LNCAP (cell line): ENCODE measurements around the gene FAM174A.

Source experiments
- TF ChIP-seq, protein P1 (sequence below): fragments of 450-650 bp; IDR thresholded peaks from 2 replicates; pipeline ENCODE4 v1.5.1; 2017; ENCODE audit warnings: mild to moderate bottlenecking

FAM174A gene

DNA sequence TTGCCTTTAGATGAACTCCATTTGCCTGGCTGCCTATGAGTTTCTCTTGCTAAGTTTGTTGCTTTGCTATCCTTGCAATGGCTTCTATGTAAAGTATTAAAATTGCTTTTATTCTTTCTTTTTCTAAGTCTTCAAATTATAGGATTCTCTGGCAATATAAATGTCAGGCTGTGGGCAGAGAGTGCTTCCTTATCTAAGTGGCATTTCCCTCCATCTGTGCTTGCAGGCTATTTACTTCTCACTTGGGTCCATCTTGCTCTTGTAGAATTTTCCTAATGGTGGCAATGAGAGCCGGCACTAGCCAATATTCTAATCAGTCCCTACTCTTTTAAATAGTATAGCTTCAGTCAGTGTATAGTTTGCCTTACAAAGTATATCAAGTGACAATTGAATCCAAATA, 63.3 kb downstream of the FAM174A start:
- TF ChIP-seq, protein P1, sequence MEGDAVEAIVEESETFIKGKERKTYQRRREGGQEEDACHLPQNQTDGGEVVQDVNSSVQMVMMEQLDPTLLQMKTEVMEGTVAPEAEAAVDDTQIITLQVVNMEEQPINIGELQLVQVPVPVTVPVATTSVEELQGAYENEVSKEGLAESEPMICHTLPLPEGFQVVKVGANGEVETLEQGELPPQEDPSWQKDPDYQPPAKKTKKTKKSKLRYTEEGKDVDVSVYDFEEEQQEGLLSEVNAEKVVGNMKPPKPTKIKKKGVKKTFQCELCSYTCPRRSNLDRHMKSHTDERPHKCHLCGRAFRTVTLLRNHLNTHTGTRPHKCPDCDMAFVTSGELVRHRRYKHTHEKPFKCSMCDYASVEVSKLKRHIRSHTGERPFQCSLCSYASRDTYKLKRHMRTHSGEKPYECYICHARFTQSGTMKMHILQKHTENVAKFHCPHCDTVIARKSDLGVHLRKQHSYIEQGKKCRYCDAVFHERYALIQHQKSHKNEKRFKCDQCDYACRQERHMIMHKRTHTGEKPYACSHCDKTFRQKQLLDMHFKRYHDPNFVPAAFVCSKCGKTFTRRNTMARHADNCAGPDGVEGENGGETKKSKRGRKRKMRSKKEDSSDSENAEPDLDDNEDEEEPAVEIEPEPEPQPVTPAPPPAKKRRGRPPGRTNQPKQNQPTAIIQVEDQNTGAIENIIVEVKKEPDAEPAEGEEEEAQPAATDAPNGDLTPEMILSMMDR, result no peak

DNA sequence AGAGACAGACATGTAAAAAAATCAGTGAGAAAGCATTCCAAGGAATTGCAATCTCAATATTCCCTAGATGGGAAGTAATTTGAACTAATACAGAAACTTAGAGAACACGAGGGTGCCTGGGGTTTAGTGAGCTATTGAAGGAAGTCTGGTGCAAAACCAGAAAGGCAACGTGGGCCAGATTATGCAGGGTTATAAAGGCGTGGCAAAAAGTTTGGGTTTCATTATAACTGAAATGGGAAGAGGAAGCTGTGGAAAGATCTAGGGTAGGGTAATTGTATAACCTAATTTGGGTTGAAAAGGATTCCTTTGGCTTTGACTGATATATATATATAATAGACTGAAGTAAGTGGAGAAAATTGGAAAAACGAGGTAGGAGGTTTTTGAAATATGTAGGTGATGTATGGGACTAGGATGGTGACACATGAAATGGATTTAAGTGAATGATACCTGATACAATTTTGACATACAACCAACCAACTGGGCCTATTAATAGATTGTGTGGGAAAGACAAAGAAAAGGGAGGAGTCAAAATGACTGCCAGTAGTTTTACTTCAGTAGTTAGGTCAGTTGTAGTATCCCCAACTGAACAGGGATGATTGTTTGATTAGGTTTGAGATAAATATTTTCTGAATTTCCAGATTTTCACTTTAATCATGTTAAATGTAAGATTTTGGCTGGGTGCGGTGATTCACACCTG, 65.3 kb downstream of the FAM174A start:
- TF ChIP-seq, protein P1, result no peak

DNA sequence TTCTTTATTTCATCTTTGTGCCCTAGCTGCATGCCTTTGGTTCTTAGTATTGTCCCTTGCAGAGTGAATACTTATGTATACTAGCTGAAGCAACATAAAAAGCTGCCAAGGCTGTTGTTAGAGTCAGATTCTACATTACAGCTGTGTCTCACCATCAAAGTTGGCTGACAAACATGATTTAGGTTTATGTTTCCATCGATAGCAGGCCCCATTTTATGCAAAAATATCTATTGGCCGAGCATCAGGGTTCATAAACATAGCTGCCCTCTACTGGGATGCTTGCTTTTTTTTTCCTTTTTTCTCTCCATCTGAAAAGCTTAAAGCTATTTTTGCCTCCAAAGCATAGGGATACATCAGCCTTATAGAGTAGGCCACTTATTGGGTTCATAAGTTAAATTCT, 68.0 kb downstream of the FAM174A start:
- TF ChIP-seq, protein P1, result no peak

DNA sequence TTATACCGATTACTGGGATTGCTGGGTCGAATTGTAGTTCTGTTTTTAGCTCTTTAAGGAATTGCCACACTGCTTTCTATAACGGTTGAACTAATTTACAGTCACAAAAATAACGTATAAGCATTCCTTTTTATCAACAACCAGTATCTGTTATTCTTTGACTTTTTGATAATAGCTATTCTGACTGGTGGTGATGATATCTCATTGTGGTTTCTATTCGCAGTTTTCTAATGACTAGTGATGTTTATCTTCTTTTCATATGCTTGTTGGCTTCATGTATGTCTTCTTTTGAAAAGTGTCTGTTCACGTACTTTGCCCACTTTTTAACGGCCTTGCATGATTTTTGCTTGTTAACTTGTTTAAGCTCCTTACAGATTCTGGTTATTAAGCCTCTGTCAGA, 74.4 kb downstream of the FAM174A start:
- TF ChIP-seq, protein P1, result no peak

DNA sequence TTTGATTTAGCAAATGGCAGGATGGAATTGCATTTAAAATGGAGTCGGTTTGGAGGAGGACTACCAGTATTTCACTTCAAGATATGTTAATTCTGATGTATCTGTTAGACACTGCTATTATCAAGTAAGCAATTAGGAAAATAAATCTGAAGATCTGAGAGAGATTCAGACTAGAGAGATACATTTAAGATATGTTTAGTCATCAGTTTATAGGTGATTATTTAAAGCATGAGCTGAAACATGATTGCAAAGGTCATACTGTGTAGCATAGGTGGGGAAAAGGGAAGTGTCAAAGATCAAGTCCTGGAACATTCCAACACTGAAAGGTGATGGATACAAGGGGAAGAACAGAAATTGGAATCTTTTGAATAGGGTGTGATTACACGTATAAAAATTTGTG, 79.1 kb downstream of the FAM174A start:
- TF ChIP-seq, protein P1, result no peak

DNA sequence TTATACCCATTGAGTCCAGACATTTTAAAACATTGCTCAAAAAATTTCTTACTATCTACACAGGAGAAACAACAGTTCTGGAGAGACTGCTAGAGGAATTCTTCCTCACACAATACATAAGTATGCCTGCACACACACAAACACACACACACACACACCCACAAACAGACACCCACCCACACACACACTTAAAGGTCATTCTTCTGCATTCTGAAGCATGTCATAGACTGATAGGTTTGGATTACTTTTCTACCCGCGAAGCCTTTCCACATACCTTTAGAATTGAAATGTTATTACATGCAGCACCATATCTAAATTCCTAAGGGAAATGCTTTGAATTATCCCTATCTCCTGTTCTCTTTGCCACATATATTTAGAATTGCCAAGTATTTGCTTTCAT, 80.2 kb downstream of the FAM174A start:
- TF ChIP-seq, protein P1, result no peak

DNA sequence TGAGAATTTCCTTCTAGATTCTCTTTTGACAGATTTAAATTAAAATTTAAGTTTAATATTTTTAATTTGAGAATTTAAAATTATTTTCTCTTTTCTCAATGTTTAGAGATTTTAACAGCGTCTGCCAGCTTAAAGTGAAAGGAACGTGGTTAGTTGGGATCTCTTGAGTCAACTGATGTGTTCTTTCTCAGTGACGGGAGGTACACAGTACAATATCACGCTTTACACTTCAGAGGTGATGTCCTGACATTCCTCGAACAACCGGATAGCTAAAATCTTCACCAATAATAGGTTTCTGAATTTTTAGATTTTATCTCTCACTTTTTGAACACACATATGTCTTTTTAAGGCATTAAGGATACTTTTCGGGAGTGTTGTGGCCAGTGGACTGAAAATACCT, 81.1 kb downstream of the FAM174A start:
- TF ChIP-seq, protein P1, result no peak

DNA sequence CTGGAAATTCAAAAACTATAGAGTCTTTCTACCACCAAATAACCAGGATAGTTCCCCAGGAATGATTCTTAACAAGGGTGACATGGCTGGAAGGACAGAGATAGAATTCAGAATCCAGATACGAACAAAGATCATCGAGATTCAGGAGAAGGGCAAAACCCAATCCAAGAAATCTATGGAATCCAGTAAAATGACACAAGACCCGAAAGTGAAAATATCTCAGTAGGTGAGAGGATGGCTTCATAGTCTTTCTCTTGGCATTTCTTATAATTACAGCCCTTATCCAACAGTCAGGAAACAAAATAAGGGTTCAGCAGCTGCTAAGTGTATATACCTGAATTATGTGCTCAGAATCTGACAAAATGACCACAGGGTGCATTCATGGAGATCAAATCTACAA, 81.8 kb downstream of the FAM174A start:
- TF ChIP-seq, protein P1, result no peak
